ENCODE measurements around the gene TOP2B.

TOP2B gene

GRCh38 chr3:25580534-25580933, 84.2 kb downstream of the TOP2B start:
- DNase-seq, result no peak

GRCh38 chr3:25578059-25578458, 86.6 kb downstream of the TOP2B start:
- no peak for DNase-seq

GRCh38 chr3:25576831-25577454, 87.8 kb downstream of the TOP2B start:
- no peak for DNase-seq

- no peak for DNase-seq
Observed at GRCh38 chr3:25576146-25576545, 88.6 kb downstream of the TOP2B start.

- DNase-seq, result no peak
Observed at GRCh38 chr3:25575001-25575400, 89.7 kb downstream of the TOP2B start.

- DNase-seq, result no peak
Observed at GRCh38 chr3:25574172-25574765, 90.4 kb downstream of the TOP2B start.

GRCh38 chr3:25573386-25574171, 91.1 kb downstream of the TOP2B start:
- no peak for DNase-seq

- no peak for DNase-seq
Observed at GRCh38 chr3:25572919-25573385, 91.8 kb downstream of the TOP2B start.

GRCh38 chr3:25572336-25572735, 92.4 kb downstream of the TOP2B start:
- no peak for DNase-seq

GRCh38 chr3:25571285-25571684, 93.4 kb downstream of the TOP2B start:
- DNase-seq, result no peak

- DNase-seq, result no peak
Observed at GRCh38 chr3:25568525-25569078, 96.1 kb downstream of the TOP2B start.

- no peak for DNase-seq
Observed at GRCh38 chr3:25567806-25568524, 96.7 kb downstream of the TOP2B start.

GRCh38 chr3:25567388-25567787, 97.3 kb downstream of the TOP2B start:
- no peak for DNase-seq

- no peak for DNase-seq
Observed at GRCh38 chr3:25566358-25566920, 98.3 kb downstream of the TOP2B start.

GRCh38 chr3:25565807-25566206, 98.9 kb downstream of the TOP2B start:
- DNase-seq, result no peak

GRCh38 chr3:25564075-25564474, 100.6 kb downstream of the TOP2B start:
- no peak for DNase-seq

- no peak for DNase-seq
Observed at GRCh38 chr3:25563601-25564000, 101.1 kb downstream of the TOP2B start.

GRCh38 chr3:25558796-25559195, 105.9 kb downstream of the TOP2B start:
- DNase-seq, result no peak

GRCh38 chr3:25558121-25558520, 106.6 kb downstream of the TOP2B start:
- no peak for DNase-seq

- no peak for DNase-seq
Observed at GRCh38 chr3:25557694-25558093, 107.0 kb downstream of the TOP2B start.

GRCh38 chr3:25556447-25556846, 108.3 kb downstream of the TOP2B start:
- no peak for DNase-seq

GRCh38 chr3:25555695-25556437, 108.8 kb downstream of the TOP2B start:
- DNase-seq, result no peak
